HEK293T (cell line): Measurements from ENCODE around the gene NECTIN1.

Experiments
- ARNT ChIP-seq: fragments of 450-650 bp; IDR thresholded peaks from 2 replicates; pipeline ENCODE4 v1.6.1; 2017; ENCODE audit warnings: mild to moderate bottlenecking
- BHLHE40 ChIP-seq: fragments of 450-650 bp; IDR thresholded peaks from 2 replicates; pipeline ENCODE4 v1.6.1; 2016; ENCODE audit warnings: mild to moderate bottlenecking, moderate library complexity, borderline replicate concordance
- CTBP1 ChIP-seq: fragments of 450-650 bp; IDR thresholded peaks from 2 replicates; pipeline ENCODE4 v1.6.1; 2016; ENCODE audit warnings: borderline replicate concordance
- FOXA1 ChIP-seq: fragments of 450-650 bp; IDR thresholded peaks from 2 replicates; pipeline ENCODE4 v1.6.1; 2016; ENCODE audit warnings: mild to moderate bottlenecking
- FOXM1 ChIP-seq: fragments of 450-650 bp; IDR thresholded peaks from 2 replicates; pipeline ENCODE4 v1.6.1; 2017; ENCODE audit warnings: mild to moderate bottlenecking, borderline replicate concordance
- HDGF ChIP-seq: fragments of 450-650 bp; IDR thresholded peaks from 2 replicates; pipeline ENCODE4 v1.6.1; 2017; ENCODE audit warnings: antibody characterized with exemption, borderline replicate concordance
- L3MBTL2 ChIP-seq: fragments of 450-650 bp; conservative IDR thresholded peaks from 2 replicates; pipeline ENCODE4 v1.6.1; 2016; ENCODE audit warnings: mild to moderate bottlenecking
- LEF1 ChIP-seq: fragments of 450-650 bp; IDR thresholded peaks from 2 replicates; pipeline ENCODE4 v1.6.1; 2017; ENCODE audit warnings: mild to moderate bottlenecking, borderline replicate concordance
- NFRKB ChIP-seq: fragments of 450-650 bp; IDR thresholded peaks from 2 replicates; pipeline ENCODE4 v1.6.1; 2016; ENCODE audit warnings: mild to moderate bottlenecking, moderate library complexity
- PKNOX1 ChIP-seq: fragments of 450-650 bp; IDR thresholded peaks from 2 replicates; pipeline ENCODE4 v1.6.1; 2016
- SP1 ChIP-seq: fragments of 450-650 bp; IDR thresholded peaks from 2 replicates; pipeline ENCODE4 v1.6.1; 2017
- SUZ12 ChIP-seq: fragments of 450-650 bp; IDR thresholded peaks from 2 replicates; pipeline ENCODE4 v1.6.1; 2016; ENCODE audit warnings: mild to moderate bottlenecking
- TARDBP ChIP-seq: fragments of 450-650 bp; IDR thresholded peaks from 2 replicates; pipeline ENCODE4 v1.6.1; 2016
- ZNF384 ChIP-seq: fragments of 450-650 bp; IDR thresholded peaks from 2 replicates; pipeline ENCODE4 v1.6.1; 2016

GRCh38 chr11:119629834-119630624 is 99.0 kb downstream of the NECTIN1 start:
- TF ChIP-seq TARDBP (no peak), FOXM1 (no peak), L3MBTL2 (no peak), BHLHE40 (no peak), FOXA1 (no peak), ZNF384 (no peak), PKNOX1 (no peak), LEF1 (no peak), CTBP1 (no peak), SP1 (no peak), ARNT (no peak), HDGF (no peak), SUZ12 (no peak), NFRKB (no peak)
